A204.1 (cell line): ENCODE measurements around the gene PRR18.

ENCODE experiments used
- FAIRE-seq: peaks from 2 replicates; lab custom pipeline; 2012; peaks lifted over from hg19 to GRCh38; lab: Jason Lieb, UNC

PRR18 gene

GRCh38 chr6:166333172-166333995 is 25.2 kb upstream of the PRR18 start:
- FAIRE-seq = no peak

- no peak for FAIRE-seq
Measured at GRCh38 chr6:166331503-166332415, 23.6 kb upstream of the PRR18 start.

- no peak for FAIRE-seq
Measured at GRCh38 chr6:166330612-166331011, 22.4 kb upstream of the PRR18 start.

- no peak for FAIRE-seq
Measured at GRCh38 chr6:166325383-166326042, 17.3 kb upstream of the PRR18 start.

GRCh38 chr6:166323395-166323794 is 15.2 kb upstream of the PRR18 start:
- FAIRE-seq = no peak

- FAIRE-seq = no peak
Measured at GRCh38 chr6:166318649-166319600, 10.7 kb upstream of the PRR18 start.

GRCh38 chr6:166318227-166318626 is 10.0 kb upstream of the PRR18 start:
- FAIRE-seq = no peak

GRCh38 chr6:166317261-166318212 is 9.3 kb upstream of the PRR18 start:
- no peak for FAIRE-seq

GRCh38 chr6:166315436-166315835 is 7.2 kb upstream of the PRR18 start:
- no peak for FAIRE-seq

GRCh38 chr6:166314454-166314853 is 6.3 kb upstream of the PRR18 start:
- FAIRE-seq = no peak

- FAIRE-seq = no peak
Measured at GRCh38 chr6:166313255-166314070, 5.3 kb upstream of the PRR18 start.

GRCh38 chr6:166312832-166313231 is 4.6 kb upstream of the PRR18 start:
- FAIRE-seq = no peak

- no peak for FAIRE-seq
Measured at GRCh38 chr6:166310634-166311033, 2.4 kb upstream of the PRR18 start.

GRCh38 chr6:166309977-166310376 is 1.8 kb upstream of the PRR18 start:
- no peak for FAIRE-seq

- FAIRE-seq = no peak
Measured at GRCh38 chr6:166308769-166309589, 787 bp upstream of the PRR18 start.

GRCh38 chr6:166307082-166308032 is 835 bp downstream of the PRR18 start:
- no peak for FAIRE-seq

GRCh38 chr6:166306378-166307081 is 1.7 kb downstream of the PRR18 start:
- FAIRE-seq = no peak
